Fibroblast of skin of abdomen (primary cell): ENCODE results near the gene APOBEC3F. TPM values are rescaled to one million over a fixed set of nuclear protein-coding genes. Genes with fewer than 3 reads are reported as not detected.
A peak's percentile ranks its signal among the peaks of the same experiment; 100 is the strongest.
"Not testable (repeated sequence)": the region's sequence is repeated elsewhere in the genome, so short reads cannot be mapped to it uniquely, and the experiment has no call there.

ENCODE experiments used
- DNase-seq: peaks from one replicate; pipeline ENCODE4 v3.0.0-alpha.2; 2013
- polyA plus RNA-seq, 2 experiments: library from polyadenylated mRNA; unstranded; fragments of 120-200 nt; gene quantifications; one replicate each; pipeline ENCODE4 v1.2.1, GENCODE V29; 2013; ENCODE audit not compliant: insufficient read length in 2 of 2

APOBEC3F gene
- polyA plus RNA-seq (2013, experiment 1 of 2; ENCODE audit: insufficient read length): 7.1 TPM
- polyA plus RNA-seq (2013, experiment 2 of 2; ENCODE audit: insufficient read length): 6.2 TPM

DNA sequence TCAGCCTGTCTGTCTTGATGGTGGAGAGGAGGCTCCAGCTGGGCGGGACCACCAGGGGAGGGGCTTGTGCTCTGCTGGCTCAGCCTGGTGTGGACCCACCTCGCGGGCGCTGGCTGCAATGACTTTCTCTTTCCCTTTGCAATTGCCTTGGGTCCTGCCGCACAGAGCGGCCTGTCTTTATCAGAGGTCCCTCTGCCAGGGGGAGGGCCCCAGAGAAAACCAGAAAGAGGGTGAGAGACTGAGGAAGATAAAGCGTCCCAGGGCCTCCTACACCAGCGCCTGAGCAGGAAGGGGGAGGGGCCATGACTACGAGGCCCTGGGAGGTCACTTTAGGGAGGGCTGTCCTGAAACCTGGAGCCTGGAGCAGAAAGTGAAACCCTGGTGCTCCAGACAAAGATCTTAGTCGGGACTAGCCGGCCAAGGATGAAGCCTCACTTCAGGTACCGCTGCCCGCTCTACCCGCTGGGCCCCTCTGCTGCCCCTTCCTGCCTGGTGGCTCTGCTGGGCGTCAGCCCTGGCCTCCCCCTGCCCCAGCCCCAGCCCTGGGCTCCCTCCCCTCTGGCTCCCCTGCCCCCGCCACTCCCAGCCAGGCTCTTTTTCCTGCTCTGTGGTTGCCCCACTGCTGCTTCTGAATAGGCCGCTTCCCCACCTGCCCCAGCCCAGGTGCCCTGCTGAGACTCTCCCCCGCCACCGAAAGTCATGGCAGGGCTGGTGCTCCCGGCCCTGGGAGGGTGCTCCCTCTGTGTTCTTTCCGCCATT, at the start of gene APOBEC3F:
TSS of gene APOBEC3F (plus strand) at position 327 of the 759 bp plus-strand sequence. CDS start at position 424, 97 bp downstream.
- peak; percentile 52 for DNase-seq

DNA sequence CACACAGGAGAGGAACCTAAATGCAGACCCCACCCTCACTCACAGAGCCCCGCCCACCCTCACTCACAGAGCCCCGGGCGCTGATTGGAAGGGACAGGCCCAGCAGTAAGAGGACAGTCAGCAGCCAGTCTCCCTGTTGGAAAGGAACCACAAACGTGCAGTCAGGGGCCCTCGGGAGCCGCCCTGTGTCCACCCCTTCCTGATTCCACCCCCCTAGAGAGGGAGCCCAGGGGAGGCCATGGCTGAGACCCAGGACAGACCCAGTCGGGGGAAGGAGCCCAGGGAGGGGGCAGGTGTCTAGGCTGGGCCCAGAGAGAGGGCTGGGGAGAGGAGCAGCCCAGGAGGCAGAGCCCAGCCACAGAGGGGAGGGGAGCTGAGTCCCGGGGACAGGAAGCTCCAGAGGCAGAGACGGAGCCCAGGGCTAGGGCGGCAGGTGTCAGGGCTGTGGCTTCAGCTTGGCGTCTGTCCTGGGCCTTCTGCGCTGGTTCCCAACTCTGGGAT, 47.7 kb upstream of the APOBEC3F start:
- not testable (repeated sequence) for DNase-seq

- no peak for DNase-seq
Measured at GRCh38 chr22:38996105-38996504, 44.6 kb upstream of the APOBEC3F start.

- no peak for DNase-seq
Measured at GRCh38 chr22:38997518-38997917, 43.1 kb upstream of the APOBEC3F start.

DNA sequence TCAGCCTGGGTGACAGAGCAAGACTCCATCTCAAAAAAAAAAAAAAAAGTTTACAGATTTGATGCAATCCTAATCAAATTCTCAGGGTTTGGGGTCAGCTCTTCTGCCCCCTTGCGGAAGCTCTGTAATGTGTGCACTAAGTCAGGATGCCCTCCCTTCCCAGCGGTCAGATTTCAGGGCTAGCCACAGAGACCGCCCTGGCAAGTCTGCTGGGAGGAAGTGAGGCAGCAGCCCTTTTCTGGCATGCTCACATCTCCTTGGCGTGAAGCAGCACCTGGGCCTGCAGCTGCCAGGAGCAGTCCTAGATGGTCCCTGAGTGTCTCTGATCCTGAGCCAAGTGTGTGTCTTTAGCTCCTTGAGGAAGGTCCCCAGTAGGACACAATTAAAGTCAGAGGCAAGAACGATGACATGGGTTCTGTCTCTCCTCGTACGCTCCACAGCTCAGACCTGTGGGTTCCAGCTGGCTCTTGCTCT, 37.5 kb upstream of the APOBEC3F start:
- peak; percentile 83 for DNase-seq

- no peak for DNase-seq
Measured at GRCh38 chr22:39007177-39007576, 33.5 kb upstream of the APOBEC3F start.

GRCh38 chr22:39008271-39008850, 32.3 kb upstream of the APOBEC3F start:
- DNase-seq: not testable (repeated sequence)

DNA sequence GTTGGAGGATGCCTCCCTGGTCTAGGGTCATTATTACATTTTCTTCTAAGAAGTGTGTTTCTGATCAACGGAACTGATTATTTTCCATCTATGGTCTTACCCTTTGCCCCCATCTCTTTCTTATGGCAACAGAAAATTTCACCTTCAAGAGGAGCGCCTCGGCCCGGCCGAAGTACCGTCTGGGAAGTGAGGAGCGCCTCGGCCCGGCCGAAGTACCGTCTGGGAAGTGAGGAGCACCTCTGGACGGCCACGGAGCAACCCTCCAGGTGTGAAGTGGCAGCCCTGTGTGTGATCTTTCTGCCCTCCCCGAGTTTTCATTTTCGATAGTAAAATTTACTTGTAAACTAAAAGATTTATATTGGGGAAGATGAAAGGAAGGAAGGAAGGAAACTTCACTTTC, 29.7 kb upstream of the APOBEC3F start:
- DNase-seq: no peak

- DNase-seq: no peak
Measured at GRCh38 chr22:39012533-39013511, 27.8 kb upstream of the APOBEC3F start.

DNA sequence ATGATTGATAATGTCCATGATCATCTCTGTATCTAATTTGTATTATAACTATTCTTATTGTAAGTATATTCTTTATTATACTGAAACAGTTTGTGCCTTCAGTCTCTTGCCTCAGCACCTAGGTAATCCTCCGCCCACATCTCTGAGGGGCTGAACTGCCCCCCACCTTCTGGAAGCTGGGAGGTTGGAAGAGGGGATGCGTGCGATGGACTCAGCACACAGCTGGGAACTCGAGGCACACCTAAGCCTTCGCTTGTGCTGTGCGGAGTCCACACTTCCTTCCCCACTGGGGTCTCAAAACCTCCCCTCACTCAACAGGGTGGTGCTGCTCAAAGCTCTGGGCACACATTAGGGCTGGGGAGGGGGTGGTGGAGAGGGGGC, 27.1 kb upstream of the APOBEC3F start:
- not testable (repeated sequence) for DNase-seq

- peak; percentile 89 for DNase-seq
Measured at GRCh38 chr22:39013942-39014722, 26.5 kb upstream of the APOBEC3F start, which contains the start of gene APOBEC3C. Gene APOBEC3C (plus strand): TSS chr22:39014257. CDS start chr22:39014363, 106 bp downstream.

- not testable (repeated sequence) for DNase-seq
Measured at GRCh38 chr22:39014723-39015121, 25.9 kb upstream of the APOBEC3F start.

DNA sequence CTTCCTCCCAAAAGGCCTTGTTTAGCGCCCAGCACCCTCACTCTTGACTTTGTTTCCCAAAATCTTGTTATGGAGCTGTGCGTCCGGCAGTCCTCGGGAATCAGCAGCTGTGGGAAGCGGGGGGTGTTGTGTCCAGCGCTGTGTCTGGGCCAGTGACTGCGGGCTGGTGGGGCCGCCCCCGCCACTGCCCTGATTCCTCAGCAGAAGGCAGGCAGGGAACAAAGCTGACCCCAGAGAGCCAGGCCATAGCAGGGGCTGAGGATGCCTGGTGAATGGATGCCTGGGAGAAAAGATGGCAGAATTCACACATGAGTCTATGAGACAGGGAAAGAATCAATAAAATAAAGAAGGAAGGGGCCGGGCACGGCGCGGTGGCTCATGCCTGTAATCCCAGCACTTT, 24.1 kb upstream of the APOBEC3F start:
- DNase-seq: no peak

- DNase-seq: no peak
Measured at GRCh38 chr22:39017596-39018365, 22.9 kb upstream of the APOBEC3F start.

DNA sequence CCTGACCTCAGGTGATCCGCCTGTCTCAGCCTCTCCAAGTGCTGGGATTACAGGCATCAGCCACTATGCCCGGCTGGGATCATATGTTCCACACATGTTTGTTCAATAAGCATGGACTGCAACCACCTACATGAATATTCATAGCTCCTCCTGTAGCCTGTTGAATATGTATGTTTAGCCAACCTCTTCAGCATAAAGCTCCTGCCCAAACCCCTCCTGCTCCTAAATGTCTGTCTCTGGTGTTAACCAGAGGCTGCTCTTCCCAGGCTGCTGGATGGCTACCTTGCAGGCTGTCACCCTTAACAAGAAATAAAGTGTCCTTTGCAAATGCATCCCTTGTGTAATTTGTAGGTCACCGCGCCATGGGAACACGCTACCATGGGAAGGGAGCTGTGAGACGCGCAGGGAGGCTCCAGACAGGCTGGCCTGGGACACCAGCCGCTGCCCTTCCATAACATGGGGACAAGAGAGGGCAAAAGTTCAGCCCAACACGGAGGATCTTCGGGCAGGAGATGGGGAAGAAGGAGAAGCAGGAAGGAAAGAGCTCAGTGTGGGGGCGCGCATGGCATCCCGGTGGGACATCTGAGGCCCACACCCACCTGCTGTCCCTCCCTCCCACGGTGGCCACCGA, 20.5 kb upstream of the APOBEC3F start:
- peak; percentile 18 for DNase-seq

DNA sequence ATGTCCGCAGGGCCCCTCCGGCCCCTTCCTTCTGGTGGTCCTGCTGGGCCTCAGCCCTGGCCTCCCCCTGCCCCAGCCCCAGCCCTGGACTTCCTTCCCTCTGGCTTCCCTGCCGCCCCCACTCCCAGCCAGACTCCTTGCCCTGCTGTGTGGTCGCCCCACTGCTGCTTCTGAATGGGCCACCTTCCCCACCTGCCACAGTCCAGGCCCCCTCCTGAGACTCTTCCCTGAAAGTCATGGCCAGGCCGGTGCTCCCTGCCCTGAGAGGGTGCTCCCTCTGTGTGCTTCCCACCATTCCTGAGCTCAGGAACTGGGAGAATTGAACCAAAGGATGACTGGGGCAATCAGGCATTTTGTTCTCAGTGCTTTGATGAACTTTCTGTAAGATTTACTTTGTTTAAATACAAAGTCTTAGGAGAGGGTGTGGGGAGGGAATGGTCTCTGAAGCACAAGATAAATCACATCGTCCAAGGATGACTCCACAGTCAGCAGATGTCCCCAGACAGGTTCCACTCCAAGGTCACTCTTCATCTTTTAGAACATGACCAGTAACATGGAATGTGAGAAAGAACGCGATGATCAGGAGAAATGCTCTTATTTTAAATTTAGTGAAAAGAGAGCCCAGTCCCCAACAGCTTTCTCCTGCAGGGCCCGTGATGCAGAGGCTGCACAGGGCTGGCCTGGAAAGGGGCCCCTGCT, 19.0 kb upstream of the APOBEC3F start:
- DNase-seq: no peak

DNA sequence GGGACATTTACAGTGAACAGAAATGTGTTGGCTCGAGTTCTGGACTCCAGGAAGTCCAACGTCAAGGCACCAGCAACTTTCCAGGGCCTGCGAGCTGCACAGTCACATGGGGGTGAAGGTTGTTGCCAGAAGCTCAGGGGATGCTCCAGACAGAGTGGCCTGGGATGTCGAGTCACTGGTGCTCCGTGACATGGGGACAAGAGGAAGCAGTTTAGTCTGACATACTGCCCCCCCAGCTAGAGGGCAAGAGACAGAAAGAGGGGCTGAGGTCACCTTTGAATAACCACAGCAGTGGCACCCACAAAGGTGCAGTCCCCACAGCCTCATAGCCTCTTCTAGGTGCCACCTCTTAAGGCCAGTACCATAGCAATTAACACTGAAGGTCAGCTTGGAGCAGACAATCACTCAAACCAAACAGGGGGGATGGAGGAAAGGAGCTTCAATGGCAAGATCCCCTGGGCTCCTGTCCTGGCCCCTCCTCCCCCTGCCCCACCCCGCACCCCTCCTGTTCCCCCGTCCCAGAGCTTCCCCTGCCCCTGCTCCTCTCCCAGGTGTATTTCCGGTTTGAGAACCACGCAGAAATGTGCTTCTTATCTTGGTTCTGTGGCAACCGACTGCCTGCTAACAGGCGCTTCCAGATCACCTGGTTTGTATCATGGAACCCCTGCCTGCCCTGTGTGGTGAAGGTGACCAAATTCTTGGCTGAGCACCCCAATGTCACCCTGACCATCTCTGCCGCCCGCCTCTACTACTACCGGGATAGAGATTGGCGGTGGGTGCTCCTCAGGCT, 15.9 kb upstream of the APOBEC3F start:
- DNase-seq: no peak

- no peak for DNase-seq
Measured at GRCh38 chr22:39026509-39027150, 14.0 kb upstream of the APOBEC3F start.
